GM12875 (cell line): ENCODE results near the gene IGFBP6.
A peak's percentile ranks its signal among the peaks of the same experiment; 100 is the strongest.

Experiments used
- H3K4me3 ChIP-seq: one replicate; pipeline ENCODE4 v1.5.1; 2011; ENCODE audit warnings: low read depth, low read length, control low read depth
- TF ChIP-seq, protein P1 (sequence below): IDR thresholded peaks from 2 replicates; pipeline ENCODE4 v1.5.1; 2011; ENCODE audit warnings: low read depth, mild to moderate bottlenecking, control low read depth, inconsistent platforms, low read length, moderate library complexity, borderline replicate concordance; ENCODE audit not compliant: insufficient read depth

Gene IGFBP6

DNA sequence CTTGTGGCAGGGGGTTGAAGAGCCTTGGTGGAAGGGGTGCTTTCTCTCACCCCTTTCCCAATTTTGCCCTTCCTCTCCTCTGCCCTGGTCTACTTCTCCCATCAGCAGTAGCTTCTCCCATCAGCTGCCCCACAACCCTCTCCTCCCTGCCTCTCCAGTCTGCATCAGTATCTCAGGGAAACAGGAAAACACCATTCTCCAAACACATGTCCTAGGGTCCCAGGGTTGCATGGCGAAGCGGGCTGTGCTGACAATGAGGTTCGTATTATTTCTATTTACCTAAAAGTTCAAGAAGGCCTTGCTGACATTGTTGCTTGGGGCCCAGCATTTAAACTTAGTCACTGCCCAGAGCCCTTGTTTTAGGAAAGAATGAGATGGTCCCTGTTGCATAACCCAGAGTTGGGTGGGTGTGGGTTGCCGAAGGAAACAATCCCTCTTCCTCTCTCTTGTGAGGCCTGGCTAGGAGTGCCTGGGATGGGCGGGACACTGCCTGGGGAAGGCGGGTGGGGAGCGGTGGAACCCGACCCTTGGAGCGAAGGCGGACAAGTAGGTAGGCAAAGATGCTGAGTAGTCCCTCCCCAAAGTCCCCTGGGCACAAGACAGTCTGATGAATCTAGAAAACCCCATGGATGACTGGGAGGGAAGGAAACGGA lies 1.3 kb upstream of the IGFBP6 start:
- no peak overlapping the region for H3K4me3 ChIP-seq
- TF ChIP-seq, protein P1, sequence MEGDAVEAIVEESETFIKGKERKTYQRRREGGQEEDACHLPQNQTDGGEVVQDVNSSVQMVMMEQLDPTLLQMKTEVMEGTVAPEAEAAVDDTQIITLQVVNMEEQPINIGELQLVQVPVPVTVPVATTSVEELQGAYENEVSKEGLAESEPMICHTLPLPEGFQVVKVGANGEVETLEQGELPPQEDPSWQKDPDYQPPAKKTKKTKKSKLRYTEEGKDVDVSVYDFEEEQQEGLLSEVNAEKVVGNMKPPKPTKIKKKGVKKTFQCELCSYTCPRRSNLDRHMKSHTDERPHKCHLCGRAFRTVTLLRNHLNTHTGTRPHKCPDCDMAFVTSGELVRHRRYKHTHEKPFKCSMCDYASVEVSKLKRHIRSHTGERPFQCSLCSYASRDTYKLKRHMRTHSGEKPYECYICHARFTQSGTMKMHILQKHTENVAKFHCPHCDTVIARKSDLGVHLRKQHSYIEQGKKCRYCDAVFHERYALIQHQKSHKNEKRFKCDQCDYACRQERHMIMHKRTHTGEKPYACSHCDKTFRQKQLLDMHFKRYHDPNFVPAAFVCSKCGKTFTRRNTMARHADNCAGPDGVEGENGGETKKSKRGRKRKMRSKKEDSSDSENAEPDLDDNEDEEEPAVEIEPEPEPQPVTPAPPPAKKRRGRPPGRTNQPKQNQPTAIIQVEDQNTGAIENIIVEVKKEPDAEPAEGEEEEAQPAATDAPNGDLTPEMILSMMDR, result no peak

DNA sequence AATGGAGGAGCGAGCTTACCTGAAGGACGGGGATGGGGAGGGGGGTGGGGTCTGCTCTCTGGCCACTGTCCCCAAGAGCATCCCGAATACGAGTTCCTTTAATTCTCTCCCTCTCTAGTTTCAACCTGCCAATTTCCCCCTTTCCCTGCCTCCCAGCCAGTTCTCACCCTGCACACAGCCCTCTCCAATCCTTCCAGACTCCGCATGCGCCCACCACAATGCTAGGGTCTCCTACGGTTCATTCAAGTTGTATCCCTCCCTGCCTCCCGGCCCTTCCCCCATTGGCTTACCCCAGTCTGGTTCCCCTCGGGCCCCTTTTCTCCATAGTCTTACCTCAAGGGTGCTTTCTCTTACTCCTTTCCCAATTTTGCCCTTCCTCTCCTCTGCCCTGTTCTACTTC lies 708 bp upstream of the IGFBP6 start:
- TF ChIP-seq, protein P1, result no peak
- no peak overlapping the region for H3K4me3 ChIP-seq

DNA sequence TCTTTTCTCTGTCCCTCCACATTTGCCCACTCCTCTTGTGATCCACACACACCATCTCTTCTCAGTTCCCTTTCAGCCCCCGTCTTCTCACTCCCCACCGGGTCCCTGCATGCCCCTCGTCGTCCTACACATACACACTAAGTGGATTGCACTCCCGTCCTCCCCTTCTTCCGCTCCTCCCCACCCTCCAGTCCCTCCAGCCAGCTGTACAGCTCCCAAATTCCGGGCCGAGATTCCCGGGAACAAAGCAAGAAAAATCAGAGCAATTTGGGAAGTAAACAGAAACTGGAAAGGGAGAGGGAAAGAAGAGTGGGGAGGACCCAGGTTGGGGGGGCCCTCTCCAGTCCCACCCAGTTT lies 282 bp upstream of the IGFBP6 start:
- no peak overlapping the region for H3K4me3 ChIP-seq
- TF ChIP-seq, protein P1, result no peak

DNA sequence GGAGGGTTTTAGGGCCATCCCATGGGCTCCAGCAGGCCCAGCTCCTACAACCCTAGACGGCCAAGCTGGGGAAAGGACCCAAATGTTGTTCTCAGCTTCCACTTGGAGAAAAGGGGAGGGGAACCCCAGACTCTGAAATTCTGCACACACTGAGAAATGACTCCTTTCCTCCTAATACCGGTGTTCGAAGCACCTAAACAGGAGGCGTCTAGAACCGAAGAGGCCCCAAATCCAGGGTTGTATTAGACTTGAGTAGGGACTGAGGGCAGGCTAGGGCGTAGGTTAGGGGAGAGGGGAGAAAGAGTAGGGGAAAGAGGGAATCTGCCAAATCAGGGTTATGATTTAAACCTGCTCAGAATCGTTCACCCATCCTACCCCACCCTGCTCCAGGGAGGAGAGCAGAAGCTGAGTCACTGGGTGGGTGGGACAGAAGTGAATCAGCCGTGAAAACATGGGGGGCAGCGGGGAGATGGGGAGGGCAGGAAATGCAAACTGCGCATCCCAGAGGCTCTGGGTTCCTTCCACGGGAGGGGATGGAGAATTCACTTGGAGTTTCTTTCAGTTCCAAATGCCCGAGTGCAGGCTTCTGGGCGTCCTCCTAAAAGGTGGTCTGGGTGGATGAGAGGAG lies 1.0 kb downstream of the IGFBP6 start:
- TF ChIP-seq, protein P1, result no peak
- no peak overlapping the region for H3K4me3 ChIP-seq

DNA sequence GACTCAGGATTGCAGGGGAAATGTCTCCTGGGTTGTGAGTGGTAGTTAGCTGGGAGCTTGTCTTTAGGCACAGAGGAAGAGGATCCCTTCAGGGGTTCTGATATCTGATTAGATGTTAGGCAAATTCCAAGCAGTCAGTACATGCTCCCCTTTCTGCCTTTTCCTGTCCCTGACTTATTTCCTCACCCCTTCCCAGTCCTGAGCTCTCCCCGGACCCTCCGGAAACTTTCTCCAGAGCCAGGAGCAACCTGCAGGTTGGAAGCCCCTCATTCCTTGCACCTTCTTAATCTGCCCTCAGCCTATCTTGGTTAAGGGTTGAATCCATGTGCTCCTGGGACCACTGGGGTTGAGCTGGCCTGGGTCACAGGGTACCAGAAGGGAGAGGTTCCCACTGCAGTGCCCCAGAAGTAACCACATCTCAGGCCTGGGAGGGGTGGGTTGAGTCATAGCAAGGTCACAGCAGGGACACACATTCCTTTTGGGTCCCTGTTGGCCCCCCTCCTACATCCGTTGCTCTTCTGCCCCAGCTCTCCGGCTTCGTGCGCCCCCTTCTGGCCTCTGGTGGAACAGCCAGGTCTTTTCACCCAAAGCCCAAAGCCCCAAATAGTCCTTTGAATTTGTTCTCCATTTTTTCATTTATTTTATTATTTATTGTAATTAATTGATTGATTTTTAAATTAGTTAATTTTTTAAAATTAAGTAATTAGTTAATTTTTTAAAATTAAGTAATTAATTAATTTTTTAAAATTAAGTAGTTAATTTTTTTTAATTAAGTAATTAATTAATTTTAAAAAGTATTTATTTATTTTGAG lies 1.8 kb downstream of the IGFBP6 start:
- no peak overlapping the region for H3K4me3 ChIP-seq
- TF ChIP-seq, protein P1, result peak; percentile 90

DNA sequence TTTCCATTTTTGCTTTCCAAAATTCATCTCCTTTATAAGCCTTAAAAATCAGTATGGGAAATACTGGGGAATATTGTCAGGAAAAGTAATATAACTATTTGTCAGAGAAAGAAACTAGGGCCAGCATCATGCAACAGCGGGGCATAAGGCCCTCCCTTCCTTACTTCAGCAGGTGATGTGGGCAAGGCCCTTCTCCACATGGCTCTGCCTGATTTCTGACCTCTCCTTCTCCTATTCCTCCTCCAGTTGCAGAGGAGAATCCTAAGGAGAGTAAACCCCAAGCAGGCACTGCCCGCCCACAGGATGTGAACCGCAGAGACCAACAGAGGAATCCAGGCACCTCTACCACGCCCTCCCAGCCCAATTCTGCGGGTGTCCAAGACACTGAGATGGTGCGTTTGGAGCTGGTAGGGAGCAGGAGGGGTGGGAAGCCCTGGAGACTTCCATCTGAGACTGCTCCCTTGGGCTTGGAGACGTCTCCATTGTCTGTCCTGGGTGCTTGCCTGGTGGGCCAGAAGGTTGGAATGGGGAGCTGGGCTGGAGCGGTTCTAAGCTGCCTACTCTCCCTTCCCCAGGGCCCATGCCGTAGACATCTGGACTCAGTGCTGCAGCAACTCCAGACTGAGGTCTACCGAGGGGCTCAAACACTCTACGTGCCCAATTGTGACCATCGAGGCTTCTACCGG lies 3.1 kb downstream of the IGFBP6 start:
- H3K4me3 ChIP-seq, result no peak overlapping the region
- TF ChIP-seq, protein P1, result no peak
